ENCODE data around the gene GGA3.

GRCh38 chr17:75232786-75233185, 28.6 kb downstream of the GGA3 start:
- TF ChIP-seq CTCF (IDR thresholded peaks at IDR 0.05; ENCODE audit: borderline replicate concordance, extremely low read depth, low read length, poor library complexity, severe bottlenecking) (no peak), EZH2 (IDR thresholded peaks at IDR 0.05; ENCODE audit: borderline replicate concordance, low read depth, low read length, severe bottlenecking) (no peak)
